KBM-7 (cell line): ENCODE results near the gene CLIC5.

ENCODE experiments used
- DNase-seq: peaks from one replicate; pipeline ENCODE4 v3.0.0-alpha.2; 2015
- in situ Hi-C: fragments of 300-500 bp; cut with MboI; formaldehyde crosslinking; loops from 2 replicates; pipeline ENCODE4 v1.14.3; 2020; ENCODE audit warnings: low sequenced_read_pairs, low pct_unique_long_range_greater_than_20kb, mixed read lengths

CLIC5 gene

DNA sequence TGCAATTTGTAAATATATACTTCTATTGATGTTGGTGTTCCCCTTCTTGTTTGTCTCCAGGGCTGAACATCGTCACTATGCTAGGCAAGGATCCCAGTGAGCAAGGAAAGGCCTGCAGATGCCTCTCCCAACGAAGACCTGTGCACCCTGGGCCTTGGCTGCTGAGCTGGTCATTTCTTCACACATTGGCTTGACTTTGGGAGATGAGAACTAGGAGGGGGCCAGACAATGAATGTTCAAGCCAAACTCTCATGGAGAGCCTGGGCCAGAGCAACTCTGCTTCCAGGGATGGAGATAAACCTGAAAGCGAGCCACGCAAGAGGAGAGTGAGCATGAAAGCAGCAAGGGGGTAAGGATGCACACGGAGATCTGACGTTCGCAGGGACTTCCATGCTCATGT is 104.0 kb downstream of the CLIC5 start:
- no peak for DNase-seq
- in situ Hi-C loops: no loop called here

DNA sequence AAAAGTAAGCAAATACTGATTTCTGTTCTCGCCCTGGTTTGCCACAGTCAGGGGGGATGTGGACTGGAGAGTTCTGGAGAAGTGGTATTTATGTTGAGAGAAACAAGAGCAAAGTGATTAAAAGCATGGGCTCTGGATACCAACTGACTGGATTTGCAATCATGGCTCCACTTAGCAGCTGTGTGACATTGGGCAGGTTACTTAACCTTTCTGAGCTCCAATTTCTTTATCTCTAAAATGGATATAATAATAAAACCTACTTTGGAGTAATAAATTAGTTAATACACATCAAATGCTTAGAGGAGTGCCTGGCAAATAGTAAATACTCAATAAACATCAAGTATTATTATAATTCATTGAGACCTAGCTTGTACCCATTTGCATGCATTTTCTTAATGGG is 111.7 kb downstream of the CLIC5 start:
- DNase-seq: no peak
- in situ Hi-C loops: no loop called here

DNA sequence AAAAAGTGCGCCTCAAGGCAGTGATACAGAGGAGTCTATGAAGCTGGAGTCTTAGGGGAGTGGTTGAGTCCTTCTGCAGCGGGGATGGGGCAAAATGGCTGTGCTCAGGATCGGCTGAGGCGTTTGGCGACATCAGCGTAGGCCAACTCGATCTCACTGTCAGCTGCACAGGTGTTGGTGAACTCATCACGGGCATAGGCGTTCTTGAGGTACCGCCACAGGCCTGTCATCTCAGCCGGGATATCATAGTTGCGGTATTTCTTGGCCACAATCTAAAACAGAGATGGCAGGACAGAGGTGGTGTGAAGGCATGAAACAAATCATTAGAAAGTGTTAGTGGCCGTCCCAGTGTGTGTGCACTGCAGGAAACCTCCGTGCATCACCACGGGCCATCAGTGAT is 112.7 kb downstream of the CLIC5 start:
- in situ Hi-C loops: no loop called here
- no peak for DNase-seq

DNA sequence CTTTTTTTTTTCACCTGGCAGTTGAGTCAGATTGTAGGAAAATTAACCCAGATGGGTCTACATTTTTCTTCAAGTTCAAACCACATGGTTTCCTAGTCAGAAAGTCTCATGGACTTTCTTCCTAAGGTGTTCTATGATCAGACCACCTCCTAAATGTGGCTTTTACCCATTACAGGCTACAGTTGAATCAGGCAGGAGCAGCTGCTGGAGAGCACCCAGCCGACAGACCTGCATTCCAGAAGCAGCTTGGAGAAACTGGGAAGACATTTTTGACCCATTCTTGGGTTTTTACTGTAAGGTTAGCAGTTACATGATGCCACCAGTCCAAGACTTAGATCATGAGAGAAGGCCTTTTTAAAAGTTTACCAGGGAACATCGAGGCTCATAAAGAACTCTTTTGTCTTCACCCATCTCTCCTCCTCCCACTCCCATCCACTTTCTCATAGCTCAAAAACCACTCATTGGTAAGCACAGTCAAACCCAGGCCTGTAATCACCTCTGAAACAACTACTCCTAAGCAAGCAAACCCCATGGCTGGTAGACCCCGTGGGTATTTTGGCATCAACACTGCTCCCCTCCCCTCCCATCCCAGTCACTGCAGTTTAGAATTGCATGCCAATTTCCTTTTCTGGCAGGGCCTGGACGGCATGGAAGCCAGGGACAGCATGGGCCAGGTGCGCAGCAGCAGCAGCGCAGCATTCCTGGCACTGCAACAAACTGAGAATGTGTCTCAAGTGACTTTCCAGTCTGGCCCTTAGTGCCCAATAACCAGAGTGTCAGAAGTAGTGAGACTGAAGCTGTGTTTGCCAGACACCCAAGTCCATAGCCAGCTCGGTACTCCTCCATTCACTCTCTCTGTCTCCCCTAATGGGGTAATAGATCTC is 113.7 kb downstream of the CLIC5 start:
- DNase-seq: no peak
- in situ Hi-C loops: no loop called here

DNA sequence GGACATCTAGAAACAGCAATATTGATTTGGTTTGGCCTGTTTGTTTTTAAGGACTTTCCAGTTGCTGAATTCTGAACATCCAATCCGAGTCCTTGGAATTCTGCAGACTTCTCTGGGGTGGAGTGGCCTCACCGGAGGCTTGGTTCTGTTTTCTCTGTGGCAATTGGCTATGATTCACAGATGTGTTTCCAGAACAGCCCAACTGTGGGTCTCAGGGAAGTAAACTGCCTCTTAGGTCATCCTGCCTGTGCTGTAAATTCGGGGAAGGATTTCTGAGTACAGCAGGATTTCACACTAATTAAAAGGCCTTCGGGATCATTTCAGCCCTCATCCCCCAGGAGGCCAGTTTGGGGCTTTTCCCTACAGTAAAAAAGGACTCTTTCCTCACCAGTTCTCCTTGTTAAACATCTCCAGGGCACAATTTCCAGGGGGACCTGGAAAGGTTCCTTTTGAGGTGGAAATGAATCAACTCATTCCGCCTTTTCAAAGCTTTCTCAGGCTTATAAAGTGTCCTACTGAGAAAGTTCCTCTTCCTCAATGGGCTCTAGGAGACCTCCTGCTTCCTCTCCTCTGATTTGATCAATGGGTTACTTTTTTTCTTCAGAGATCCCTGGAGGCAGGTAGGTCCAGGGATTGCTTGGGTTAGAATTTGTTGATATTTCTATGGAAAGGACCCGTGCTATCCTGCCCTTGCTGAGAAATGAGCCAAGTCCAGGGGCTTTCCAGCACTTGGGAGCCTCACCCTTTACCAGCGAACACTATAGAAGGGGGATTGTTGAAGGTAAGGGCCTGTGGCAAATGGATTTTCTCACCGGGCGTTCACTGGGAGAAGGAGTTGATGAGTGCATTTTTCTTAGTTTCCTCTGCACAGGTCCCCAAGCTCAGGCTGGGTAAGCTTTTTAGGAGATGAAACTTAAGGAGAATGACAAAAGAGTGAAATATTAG is 114.6 kb downstream of the CLIC5 start:
- DNase-seq: no peak
- in situ Hi-C loops: no loop called here

DNA sequence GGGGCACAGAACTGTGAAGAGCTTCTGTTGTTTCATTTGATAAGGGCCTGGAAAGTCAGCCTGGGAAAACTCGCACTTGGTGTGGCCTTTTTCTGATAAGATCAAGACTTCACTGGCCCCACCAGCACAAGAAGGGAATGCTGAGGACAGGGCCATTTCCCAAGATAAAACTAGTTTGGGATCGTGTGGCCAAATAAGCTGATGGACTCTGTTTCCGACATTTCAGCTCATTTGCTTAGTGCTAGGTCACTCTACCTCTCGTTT is 116.0 kb downstream of the CLIC5 start:
- in situ Hi-C loops: no loop called here
- no peak for DNase-seq

DNA sequence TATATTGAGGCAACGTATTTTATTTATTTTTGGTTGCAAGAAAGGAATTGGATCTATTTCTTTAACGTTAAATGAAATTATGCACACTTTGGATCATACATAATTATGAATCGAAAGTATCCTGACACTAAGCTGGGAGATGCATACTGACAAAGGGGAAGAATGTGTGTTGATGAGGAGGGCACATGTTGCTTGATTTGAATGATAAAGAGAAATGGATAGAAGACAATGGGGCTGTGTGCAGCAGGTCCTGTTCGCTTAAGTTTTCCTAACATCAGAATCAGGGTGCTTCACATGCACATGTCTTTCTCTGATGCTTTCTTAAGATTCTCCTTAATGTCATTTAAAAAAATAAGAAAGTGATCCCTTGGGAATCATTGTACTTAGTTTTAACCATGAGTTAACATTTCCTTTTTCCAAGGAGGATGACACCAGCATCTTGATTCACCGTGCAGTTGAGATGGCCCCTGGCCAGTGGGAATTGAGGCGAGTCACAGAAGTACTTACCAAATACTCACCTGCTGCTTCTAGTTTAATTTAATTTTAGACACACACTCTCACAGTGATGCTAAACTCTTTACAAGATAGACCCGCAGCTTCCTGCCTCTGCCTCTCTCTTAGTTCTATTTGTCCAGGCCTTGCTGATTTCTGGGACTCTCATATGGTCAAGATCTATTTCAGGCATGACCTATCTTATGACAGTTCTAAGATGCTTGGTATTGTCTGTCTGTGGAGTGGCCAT is 116.5 kb downstream of the CLIC5 start:
- DNase-seq: no peak
- in situ Hi-C loops: no loop called here

DNA sequence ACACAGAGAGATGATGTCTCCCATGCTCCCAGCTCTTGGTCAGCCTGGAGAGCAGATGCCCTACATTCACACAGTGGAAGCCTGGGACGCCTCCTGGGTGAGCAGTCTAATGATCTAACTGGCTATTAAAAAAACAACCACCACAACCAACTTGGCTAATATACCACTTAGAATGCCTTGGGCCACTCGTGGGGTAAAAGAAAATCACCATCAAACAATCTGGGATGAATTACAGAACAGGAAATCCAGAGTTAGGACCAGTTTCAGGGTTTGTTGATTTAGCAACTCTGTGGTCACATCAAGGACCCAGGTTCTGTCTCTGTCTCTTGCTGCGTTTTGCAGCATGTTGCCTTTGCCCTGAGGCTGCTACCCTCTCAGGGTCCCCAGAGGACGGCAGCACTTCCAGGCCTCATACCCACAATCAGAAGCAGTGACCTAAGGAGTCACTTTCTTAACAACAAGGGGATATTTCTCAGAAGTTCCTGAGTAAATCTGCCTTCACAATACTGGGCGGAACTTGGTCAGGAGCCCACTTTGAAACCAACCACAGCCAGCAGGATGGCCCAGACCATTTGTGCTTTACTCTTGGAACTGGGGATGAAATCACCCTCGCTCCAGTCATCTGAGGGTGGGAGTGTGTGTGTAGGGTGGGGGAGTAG is 118.7 kb downstream of the CLIC5 start:
- in situ Hi-C loops: no loop called here

DNA sequence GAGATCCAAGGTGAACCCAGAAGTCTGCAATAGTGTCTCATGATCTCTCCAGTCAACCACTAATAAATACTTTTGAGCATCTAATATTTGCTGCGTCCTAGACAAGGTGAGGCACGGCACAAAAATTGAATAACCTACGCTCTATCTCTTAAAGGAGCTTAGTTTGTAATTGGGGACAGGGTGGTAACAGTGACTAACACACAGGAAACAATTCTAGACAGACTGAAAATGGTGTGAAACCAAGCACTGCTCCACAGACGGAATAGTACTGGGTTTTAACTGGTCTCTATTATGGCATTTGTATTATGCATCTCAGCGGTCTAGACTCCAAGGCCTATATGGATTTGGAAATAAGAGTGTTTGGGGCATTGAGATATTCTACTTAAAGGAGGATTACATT is 120.1 kb downstream of the CLIC5 start:
- in situ Hi-C loops: no loop called here
- DNase-seq: no peak

More for the DNA sequence above, 118.7 kb downstream of the CLIC5 start:
- DNase-seq: no peak

DNA sequence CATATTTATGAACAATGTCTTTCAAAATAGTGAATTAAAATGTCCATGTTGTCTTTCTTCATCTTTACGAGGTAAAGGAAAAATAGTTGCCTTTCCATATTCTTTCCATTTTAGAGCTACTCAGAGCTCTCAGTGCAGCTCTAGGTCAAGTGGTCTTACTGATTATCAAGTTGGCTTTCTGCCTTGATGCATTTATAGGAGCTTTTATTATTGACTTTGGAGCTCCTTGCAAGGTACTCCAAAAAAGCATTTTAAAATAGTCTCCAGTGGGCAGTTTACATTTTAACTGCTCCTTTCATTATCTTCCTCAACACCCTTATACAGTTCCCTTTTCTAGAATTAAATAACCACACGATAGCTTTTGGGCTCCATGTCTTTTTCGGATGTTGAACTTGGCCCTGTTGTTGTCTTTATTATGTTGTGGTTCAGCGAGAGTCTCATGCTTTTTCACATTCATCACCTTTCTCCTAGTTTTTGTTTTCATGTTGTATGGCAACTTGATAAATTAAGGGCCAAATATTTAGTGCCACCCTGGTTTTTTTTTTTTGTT is 122.9 kb downstream of the CLIC5 start:
- peak; percentile 54 for DNase-seq
- in situ Hi-C loops: no loop called here

DNA sequence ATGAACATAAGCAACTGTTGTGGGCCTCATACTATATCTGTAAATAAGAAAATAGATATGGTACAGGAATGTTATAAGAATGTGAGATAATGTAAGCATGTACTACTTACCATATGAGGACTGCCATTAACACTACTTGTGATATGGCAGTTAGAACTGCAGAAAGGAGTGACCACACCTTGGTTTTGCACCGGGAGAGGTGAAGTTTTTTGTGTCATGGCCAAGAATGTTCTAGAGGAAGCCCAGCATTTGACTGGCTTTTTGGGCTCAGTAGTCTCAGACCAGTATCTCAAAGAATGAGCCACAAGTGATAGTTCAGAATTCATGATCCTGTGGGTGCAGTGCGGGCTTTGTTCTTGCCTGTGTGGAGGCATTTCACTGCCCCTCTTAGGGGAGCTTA is 123.5 kb downstream of the CLIC5 start:
- in situ Hi-C loops: no loop called here

DNA sequence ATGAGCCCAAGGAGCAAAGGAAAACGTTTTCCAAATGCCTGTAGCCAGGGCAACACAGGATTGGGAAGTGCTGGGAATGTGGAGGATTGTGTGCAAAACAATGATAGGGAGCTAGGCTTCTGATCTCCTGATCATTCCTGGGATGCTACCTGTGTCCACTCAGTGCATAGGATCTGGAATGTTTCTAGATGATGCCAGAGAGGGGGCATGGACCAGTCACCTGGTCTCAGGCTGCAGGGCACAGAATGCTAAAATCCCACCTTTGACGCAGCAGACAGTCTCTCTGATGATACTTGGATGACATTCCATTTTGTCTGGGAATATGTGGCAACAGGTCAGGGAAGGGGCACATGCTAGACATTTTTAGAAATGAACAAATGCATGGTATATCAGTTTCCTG is 128.9 kb downstream of the CLIC5 start:
- in situ Hi-C loops: no loop called here
- DNase-seq: no peak

More for the DNA sequence above, 123.5 kb downstream of the CLIC5 start:
- no peak for DNase-seq

DNA sequence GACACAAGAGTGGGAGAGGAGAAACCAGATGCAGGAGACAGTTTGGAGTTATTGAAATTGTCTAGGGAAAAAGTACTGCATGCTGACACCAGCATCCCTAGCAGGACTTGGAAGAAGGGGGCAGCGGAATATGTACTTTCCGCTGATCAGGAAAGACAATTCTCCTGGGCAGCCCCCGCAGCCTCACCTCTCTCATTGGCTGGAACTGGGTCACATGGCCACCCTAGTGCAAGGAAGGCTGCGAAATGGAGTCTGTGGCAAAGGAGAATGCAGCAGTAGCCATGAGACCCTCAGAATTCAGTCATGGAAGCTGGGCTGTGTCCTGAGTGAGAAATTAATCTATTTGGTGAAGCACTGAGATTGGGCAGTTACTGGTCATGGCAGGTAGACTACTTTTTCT is 131.3 kb downstream of the CLIC5 start:
- in situ Hi-C loops: no loop called here
- DNase-seq: no peak

DNA sequence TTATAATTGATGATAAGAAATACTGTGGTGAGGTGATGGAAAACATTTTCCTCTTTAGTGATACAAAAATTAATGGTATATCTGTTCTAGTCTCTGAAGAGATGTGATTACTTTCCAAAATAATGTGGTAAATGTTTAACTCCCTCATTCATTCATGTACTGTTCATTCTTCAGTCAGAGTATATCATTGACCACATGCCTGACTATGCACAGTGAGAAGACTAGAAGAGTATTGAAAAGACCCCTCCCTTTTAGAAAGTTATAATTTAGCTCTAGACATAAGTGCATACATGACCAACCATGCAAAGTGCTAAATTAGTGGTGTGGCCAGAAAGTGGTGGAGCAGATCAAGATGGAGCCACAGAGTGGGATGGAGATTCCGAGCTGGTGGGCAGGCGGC is 133.0 kb downstream of the CLIC5 start:
- in situ Hi-C loops: no loop called here
- no peak for DNase-seq

DNA sequence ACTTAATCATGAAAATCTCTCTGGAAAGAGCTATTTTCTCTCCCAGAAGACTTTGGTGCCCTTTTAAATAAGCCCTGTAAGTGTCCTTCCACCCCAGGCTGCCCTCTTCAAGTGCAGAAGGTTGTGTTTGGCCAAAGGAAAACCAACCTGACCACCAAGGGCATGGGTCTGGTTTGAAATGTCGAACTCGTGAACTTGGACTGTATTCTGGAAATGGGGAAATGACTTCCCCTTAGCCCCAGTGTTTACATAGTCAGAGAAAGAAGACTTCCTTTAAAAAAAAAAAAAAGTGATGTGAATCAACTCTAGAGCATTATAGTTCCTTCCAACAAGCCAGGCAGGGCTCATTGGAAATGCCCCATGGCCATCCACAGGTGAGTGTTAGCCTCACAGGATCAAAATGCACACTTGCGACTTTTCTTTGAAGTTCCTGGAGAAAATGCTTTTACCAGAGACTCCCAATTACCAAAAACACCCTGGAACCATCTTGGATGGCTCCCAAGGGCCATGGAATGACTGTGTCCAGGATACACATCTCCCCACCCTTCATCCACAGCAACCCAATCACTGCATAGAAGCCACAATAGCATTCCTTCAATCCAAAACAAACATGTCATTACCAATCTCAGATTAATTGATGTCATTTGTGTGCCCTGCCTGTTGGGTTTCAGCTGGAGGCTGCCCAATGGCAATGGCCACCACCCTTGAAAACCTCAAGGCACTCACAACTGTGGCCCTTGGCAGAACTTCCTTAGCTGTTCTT is 133.8 kb downstream of the CLIC5 start:
- DNase-seq: peak; percentile 36
- in situ Hi-C loops: no loop called here

DNA sequence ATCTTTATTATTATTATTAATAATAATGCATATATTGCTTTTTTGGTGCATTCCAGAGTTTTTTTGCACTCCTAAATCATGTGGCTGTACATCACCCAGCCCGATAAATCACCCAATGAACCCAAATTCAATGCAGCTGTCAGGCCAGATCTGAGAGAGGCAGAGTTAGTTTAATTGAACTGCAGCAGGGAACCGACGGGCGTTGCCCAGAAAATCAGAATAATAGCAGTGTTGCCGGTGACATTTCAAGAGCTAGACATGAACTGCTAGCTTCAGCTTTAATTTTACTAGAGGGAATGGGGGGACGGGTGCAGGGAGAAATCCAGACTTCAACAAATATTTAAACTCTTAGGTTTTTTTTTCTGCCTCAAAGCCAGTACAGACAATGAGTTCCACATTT is 135.0 kb downstream of the CLIC5 start:
- DNase-seq: no peak
- in situ Hi-C loops: no loop called here

DNA sequence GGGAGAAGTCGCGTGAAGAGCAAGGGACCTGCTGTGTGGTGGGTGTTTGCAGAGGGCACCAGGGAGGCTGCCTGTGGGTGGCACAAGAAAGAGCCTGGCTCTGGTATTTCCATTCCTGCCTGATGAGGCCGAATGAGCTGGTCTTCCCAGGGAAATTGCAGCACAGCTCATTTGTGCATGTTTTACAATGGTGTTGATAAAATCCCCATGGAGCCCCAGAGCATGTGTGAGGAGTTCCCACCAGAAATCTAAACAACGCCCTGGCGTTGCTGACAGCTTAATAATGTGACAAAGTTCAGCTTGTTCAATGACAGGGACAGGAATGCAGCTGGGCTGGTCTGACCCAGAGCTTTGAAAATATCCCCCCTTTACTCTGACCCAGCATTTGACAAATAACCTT is 135.5 kb downstream of the CLIC5 start:
- in situ Hi-C loops: no loop called here
- no peak for DNase-seq

DNA sequence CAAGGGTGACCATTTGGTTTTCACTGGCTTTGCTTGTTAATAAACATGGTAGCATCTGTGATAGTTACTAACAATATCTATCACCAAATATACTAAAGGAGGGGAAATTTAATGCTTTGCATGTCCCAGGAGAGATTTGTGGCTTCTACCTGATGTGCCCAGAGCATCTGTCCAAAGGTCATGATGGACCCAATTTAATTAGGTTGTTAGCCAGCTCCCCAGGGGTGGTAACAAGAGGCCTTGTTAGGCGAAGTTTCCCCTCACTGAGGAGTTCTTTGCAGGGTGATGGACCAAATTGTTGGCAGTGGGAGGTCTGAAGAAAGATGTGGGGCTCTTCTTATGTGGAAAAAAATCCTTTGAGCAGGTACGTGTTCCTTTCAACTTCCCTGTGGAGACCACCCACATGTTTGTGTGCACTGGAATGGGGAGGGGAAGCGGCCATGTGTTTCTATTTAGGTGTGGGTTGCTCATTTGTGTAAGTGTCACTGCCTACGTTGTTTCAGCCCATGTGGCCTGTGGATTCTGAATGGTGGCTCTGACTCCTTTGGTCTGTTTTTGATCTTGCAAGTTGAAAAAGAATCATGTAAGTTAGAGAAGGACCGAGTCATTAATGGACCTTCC is 137.6 kb downstream of the CLIC5 start:
- in situ Hi-C loops: no loop called here
- DNase-seq: no peak
